GM12801 (cell line): ENCODE data around the gene LIPH.

Experiments used
- TF ChIP-seq, protein P1 (sequence below): IDR thresholded peaks from one replicate; pipeline ENCODE4 v1.5.1; 2011; ENCODE audit warnings: control low read depth; ENCODE audit not compliant: insufficient read length; ENCODE audit errors: extremely low read depth

LIPH gene

DNA sequence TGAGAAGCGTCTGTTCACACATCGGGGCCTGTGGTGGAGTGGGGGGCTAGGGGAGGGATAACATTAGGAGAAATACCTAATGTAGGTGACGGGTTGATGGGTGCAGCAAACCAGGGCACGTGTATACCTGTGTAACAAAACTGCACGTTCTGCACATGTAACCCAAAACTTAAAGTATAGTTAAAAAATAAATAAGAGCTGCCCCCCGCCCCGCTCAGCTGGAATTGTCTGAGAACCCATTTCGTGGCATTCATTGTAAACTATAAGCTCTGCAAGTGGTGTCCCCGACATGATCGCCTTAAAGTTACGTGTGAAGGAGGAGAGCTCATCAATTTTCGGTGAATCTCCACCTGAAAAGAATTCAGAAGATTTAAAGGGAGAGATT lies 7.3 kb upstream of the LIPH start:
- TF ChIP-seq, protein P1, sequence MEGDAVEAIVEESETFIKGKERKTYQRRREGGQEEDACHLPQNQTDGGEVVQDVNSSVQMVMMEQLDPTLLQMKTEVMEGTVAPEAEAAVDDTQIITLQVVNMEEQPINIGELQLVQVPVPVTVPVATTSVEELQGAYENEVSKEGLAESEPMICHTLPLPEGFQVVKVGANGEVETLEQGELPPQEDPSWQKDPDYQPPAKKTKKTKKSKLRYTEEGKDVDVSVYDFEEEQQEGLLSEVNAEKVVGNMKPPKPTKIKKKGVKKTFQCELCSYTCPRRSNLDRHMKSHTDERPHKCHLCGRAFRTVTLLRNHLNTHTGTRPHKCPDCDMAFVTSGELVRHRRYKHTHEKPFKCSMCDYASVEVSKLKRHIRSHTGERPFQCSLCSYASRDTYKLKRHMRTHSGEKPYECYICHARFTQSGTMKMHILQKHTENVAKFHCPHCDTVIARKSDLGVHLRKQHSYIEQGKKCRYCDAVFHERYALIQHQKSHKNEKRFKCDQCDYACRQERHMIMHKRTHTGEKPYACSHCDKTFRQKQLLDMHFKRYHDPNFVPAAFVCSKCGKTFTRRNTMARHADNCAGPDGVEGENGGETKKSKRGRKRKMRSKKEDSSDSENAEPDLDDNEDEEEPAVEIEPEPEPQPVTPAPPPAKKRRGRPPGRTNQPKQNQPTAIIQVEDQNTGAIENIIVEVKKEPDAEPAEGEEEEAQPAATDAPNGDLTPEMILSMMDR = no peak

DNA sequence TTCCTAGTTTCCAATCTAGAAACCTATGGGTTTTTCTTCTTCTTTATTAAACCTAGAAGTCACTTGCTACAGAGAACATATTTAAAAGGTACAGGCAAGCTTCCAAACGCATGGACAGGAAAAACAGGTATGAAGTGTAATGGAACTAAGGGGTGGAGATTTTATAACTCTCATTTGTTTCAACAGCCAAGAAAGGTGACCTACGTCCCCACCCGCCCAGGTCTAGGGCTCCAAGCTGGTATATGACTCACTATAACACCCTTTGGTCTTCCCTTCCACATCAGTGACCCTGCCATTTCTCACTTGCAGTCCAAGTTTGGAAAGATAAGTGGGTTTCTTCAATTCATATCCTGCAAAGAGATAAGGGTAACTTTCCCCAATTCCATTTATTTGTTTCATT lies 6.0 kb upstream of the LIPH start:
- TF ChIP-seq, protein P1 = no peak

DNA sequence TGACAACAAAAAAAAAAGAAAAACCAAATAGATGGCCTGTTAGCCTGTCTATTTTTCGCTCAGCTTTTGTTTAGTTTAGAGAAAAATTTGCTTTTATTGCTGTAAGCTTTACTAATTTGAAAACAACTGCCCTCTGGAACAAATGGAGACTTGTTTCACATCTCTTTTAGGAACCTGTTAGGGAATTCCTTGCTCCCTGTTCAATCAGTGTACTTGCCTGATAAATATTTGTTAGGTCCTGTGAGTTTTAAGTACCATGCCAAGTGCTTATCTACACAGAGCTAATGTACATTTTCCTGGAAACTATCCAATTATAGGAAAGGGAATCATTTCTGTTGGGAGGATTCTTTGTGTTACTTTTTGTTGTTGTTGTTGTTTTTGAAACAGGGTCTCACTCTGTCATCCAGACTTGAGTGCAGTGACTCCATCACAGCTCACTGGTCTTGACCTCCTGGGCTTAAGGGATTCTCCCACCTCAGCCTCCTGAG lies 3.5 kb upstream of the LIPH start:
- TF ChIP-seq, protein P1 = no peak

DNA sequence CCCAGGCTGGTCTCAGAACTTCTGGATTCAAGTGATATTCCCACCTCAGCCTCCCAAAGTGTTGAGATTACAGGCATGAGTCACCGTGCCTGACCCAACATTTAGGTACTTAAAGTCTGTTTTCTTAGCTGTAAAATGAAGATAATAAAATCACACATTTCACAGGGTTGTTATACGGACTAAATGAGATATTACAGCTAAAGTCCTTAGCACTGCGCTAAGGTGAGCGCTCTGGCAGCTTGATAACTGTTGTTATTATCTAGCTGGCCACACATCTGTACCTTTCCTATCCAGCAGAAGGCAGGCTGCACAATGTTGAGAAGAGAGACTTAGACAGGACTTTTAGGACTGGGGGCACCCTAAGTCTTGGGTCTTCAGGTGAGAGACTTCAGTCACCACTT lies 2.7 kb upstream of the LIPH start:
- TF ChIP-seq, protein P1 = no peak

DNA sequence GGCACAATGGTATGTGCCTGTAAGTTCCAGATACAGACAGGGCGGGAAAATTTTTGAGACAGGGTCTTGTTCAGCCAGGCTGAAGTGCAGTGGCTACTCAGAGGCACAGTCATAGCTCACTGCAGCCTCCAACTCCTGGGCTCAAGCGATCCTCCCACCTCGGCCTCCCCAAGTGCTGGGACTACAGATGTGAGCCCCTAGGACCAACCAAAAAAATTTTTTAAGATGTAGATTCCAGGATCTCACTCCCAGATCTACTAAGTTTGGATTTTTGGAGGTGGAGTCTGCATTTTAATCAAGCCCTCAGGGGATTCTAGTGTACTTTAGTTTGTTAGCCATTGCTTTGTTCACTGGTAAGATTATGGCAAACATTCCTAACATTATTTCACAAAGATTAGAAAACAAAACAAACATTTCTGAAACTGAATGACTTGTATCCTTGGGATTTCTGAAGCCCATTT lies 2.7 kb downstream of the LIPH start:
- TF ChIP-seq, protein P1 = no peak

DNA sequence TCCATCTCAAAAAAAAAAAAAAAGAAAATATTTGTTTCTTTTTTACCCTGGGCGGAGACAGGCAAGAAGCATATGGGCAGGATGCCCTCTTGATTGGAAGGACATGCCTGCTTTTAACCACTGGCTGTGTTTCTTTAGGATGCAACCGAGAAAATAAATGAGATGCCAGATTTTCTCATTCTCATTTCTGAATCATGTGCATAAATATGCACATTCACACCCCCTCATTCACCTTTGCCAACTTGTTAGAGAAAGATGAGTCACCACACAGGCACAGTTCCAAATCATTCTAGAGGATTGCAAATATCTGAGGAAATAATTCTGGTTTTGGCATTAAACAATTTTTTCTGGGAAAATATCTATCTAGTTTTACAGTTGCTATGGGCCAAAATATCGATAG lies 3.3 kb downstream of the LIPH start:
- TF ChIP-seq, protein P1 = no peak

DNA sequence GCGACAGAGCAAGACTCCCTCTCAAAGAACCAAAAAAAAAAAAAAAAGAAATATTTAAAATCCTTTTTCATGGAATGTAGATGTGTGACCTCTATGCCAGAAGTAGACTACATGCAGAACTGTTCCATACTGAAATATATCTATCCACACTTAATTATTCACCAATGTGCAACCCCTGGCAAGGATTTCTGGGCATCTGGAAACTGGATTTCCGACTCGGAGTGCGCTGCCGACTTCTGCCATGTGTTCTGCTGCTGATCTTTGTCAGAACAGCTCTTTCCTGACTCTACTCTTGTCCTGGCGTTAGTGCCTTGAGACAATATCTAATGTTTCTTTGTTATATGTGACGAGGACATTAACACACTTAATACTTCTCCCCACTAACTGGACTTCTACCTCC lies 11.7 kb downstream of the LIPH start:
- TF ChIP-seq, protein P1 = no peak

DNA sequence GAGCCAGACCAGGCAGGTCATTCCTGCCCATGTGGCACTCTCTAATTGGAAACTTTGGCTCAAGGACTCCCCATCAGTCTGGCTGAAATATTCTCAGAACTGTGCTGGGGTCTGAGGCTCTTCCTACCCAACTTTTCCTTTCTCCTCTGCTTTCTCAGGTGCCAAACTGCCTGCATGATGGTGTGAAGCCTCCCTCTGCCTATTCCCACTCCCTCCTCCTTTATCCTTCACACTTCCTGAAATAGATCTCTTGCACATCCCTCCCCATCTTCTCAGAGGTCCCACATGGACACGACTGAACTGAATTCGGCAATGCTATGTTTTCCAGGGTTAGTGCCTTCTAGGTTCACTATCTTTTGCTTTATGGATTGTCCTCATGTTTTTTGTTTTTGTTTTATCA lies 12.5 kb downstream of the LIPH start:
- TF ChIP-seq, protein P1 = no peak
